ENCODE measurements around the gene OSBP2.

DNA sequence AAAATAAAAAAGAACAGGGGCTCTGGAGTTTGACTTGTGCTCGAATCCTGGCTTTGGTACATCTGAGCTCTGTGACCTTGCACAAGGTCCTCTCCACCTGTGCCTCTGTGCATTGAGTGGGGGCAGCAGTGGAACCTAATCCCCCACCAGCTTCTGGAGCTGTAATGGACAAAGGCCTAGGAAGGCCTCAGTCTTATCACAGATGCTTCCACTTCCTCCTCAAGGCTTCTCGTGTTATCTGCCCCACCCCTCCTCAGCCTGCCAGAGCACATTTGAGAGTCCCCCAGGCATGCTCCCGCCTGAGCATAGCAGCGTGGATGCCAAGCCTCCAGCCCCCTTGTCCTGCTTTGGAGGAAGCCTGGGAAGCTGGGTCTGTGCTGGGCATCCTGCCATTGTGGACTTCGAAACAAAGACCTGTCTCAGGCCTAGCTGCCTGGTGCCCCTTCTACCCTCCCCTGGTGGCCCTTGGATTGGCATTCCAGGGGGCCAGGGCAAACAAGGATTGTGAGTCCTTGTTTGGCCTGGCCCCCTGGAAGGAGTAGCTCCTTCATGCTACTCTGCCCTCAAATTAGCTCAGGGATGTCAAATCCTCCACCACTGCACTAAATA lies 44.1 kb upstream of the OSBP2 start:
- TF ChIP-seq, protein P1, sequence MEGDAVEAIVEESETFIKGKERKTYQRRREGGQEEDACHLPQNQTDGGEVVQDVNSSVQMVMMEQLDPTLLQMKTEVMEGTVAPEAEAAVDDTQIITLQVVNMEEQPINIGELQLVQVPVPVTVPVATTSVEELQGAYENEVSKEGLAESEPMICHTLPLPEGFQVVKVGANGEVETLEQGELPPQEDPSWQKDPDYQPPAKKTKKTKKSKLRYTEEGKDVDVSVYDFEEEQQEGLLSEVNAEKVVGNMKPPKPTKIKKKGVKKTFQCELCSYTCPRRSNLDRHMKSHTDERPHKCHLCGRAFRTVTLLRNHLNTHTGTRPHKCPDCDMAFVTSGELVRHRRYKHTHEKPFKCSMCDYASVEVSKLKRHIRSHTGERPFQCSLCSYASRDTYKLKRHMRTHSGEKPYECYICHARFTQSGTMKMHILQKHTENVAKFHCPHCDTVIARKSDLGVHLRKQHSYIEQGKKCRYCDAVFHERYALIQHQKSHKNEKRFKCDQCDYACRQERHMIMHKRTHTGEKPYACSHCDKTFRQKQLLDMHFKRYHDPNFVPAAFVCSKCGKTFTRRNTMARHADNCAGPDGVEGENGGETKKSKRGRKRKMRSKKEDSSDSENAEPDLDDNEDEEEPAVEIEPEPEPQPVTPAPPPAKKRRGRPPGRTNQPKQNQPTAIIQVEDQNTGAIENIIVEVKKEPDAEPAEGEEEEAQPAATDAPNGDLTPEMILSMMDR (IDR thresholded peaks at IDR 0.05), result no peak
- TF ChIP-seq POLR2A (IDR thresholded peaks at IDR 0.05), result no peak
